GM12874 (cell line): ENCODE data around the gene TDRD9.

Experiments
- CTCF ChIP-seq: IDR thresholded peaks from 2 replicates; pipeline ENCODE4 v1.5.1; 2011; ENCODE audit warnings: low read depth, mild to moderate bottlenecking, control low read depth, low read length, moderate library complexity; ENCODE audit not compliant: insufficient read depth

TDRD9 gene

DNA sequence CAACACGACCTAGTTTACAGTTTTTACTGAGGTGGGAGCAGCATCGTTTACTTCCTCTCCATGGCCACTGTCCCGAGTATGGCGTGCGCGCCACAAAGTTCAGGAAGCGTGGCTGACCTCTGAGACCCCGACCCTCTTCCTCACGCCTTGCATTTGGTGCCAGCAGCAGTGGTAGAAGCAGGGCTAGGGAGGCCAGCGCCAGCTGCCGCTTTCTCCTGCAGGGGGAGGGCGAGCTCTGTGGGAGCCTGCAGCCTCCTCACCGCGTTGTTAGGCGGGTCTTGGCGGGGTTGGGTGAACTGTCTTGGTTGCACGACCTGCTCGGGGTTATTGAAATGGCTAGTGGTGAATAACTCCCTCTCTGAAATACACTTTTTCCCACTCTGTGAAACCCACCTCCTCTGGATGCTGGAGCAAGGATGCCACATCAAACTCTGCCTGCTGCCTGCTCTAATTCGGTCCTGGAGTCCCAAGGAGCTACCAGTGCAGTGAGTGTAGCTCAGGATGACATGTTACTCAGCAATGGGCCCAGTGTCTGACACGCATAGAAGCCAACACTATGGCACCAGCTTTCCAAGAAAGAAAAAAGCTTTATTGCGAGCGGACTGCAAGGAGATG is 22.3 kb upstream of the TDRD9 start:
- 0 out of 2 replicates have a peak, but pooled peaks have one; percentile 10 for TF ChIP-seq CTCF

GRCh38 chr14:103908580-103908979 is 19.7 kb upstream of the TDRD9 start:
- no peak for TF ChIP-seq CTCF

DNA sequence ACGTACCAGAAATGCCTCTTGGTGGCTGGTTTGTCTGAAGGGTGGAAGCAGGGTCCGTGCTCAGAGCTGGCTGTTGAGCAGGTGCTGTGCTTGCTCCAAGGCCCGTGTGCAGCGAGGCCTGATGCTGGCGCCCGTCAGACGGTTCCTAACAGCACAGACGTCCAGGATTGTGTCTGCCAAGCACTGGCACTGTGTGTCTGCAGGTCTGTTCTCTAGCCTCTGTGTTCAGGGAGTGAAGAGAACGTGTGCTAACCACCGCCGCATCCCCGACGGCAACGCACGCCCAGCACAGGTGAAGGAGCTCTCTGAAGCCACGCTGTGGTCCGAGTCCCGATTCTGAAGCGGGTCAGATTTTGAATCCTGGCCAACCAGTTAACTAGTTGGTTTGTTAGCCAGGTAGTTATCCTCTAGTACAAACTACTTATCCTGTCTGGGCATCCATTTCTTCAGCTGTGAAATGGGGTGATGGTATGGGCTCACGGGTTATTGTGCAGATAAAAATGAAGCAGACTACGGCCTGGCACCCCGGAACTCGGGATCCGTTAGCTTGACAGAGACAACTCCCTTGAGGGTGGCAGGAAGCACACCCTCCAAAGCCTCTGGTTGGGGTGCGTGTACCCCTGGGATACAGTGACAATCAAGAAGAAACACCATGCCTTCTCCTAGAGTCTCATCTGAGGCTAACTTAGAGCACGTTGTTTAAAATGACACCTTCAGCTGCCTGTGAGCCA is 18.6 kb upstream of the TDRD9 start:
- no peak for TF ChIP-seq CTCF

GRCh38 chr14:103910262-103910935 is 17.9 kb upstream of the TDRD9 start:
- peak; percentile 71 for TF ChIP-seq CTCF

DNA sequence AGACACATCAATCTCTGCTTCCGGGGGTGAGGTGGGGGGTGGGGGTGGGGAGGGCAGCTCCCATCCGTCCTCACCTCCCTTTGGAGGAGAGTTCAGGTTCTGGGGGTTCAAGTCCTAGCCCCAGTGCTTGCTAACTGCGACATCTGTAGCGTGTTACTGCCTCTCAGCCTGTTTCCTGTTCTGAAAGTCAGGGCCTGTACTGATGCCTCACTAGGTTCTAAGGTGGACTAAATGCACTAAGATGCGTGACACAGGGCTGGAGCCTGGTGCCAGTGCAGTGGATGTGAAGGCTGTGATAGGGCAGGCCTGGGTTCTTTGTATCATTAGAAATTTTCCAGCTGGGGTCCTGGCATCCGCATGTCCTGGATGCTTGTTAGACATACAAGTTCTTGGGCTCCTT is 17.3 kb upstream of the TDRD9 start:
- no peak for TF ChIP-seq CTCF

- TF ChIP-seq CTCF, result no peak
Measured at GRCh38 chr14:103915616-103916015, 12.6 kb upstream of the TDRD9 start.

GRCh38 chr14:103916636-103917262 is 11.5 kb upstream of the TDRD9 start:
- no peak for TF ChIP-seq CTCF
